Activated T-helper 9 cell treated with anti-CD3 and anti-CD28 coated beads, Interleukin-2, amount 50 U/mL, for 16 hours (primary cell): ENCODE data around the gene TMEM134.
"Not testable (repeated sequence)": the region's sequence is repeated elsewhere in the genome, so short reads cannot be mapped to it uniquely, and the experiment has no call there.

Experiments used
- DNase-seq: peaks from one replicate; pipeline ENCODE4 v3.0.0-alpha.2; 2020; ENCODE audit warnings: low read depth

The TMEM134 gene

GRCh38 chr11:67485873-67486361 is 16.9 kb upstream of the TMEM134 start:
- DNase-seq = not testable (repeated sequence)

DNA sequence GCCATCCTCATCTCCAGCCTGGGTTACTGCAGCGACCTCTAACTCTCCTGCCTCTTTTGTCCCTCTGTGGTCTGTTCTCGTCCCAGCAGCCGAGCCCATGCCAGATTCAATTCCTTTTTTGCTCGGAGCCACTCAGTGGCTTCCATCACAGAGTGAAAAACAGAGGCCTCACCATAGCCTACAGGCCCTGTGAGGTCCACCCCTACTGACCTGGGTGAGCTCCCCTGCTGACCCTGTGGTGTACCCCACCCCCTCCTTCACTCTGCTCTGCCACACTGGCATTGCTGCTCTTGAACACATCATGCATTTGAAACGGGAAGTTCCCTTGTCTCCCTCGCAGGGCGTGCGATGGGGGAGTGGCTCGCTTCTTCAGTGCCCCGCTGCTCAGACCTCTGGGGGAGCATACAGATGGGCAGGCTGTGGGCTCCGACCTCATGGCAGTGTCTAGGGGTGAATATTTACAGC is 15.8 kb upstream of the TMEM134 start:
- DNase-seq = peak; percentile 54

GRCh38 chr11:67483831-67484665 is 15.0 kb upstream of the TMEM134 start:
- no peak for DNase-seq

- peak; percentile 93 for DNase-seq
These were observed 14.1 kb upstream of the TMEM134 start, which contains the start of gene AIP for GRCh38 chr11:67482827-67483798. AIP (plus strand) TSS chr11:67483026; CDS start chr11:67483159, 133 bp downstream.

DNA sequence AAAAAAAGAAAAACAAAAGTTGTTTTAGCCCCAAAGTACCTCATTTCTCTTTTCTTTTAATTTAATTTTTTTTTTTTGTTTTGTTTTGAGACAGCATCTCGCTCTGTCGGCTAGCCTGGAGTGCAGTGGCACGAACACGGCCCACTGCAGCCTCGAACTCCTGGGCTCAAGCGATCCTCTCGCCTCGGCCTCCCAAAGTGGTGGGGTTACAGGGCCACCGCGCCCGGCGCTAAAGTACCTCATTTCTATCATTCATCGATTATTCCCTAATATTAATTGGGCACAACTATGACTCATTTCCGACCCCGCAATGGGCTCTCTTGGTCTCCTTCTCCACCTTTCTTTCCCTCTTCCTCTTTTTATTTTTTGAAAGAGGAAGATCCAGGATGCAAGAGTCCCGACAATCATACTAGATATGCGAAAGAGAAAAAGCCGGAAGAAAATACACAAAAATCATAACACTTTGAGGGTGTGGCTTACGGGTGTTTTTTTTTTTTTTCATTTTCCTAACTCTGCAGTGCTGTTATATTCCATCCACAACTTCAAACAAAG is 13.3 kb upstream of the TMEM134 start:
- DNase-seq = no peak

GRCh38 chr11:67477344-67478050 is 8.4 kb upstream of the TMEM134 start:
- DNase-seq = not testable (repeated sequence)

DNA sequence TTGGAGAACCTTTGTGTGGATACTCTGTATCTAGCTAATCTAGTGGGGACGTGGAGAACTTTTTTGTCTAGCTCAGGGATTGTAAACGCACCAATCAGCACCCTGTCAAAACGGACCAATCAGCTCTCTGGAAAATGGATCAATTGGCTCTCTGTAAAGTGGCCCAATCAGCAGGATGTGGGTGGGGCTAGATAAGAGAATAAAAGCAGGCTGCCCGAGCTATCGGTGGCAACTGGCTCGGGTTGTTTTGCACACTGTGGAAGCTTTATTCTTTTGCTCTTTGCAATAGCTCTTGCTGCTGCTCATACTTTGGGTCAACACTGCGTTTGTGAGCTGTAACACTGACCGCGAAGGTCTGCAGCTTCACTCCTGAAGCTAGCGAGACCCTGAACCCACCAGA is 7.6 kb upstream of the TMEM134 start:
- not testable (repeated sequence) for DNase-seq

DNA sequence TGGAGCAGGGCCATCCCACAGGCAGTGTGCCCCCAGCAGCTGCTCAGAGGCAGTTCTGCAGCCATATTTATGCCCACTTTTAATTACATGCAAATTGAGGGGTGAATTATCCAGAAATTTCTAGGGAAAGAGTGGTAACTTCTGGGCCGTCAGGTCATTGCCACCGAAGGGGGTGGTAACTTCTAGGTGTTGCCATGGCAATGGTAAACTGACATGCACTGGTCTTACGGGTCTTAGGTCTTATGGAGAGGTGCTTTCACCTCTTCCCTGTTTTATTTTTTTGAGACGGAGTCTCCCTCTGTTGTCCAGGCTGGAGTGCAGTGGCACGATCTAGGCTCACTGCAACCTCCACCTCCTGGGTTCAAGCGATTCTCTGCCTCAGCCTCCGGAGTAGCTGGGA is 3.8 kb upstream of the TMEM134 start:
- DNase-seq = no peak

GRCh38 chr11:67470337-67471002 is 1.4 kb upstream of the TMEM134 start:
- no peak for DNase-seq

DNA sequence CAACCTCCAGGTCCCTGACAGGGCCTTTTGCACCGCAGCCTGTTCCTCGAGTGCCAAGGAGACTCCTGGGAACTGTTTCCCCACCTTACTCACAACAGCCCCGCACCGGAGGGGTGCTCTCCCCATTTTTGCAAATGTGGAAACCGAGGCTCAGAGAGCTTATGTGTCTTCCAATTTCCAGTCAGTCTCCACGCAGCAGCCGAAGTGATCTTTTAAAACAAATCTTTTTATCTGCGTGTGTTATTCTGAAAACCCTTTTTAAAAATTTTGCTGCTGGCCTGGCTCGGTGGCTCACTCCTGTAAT is 409 bp upstream of the TMEM134 start:
- DNase-seq = no peak

DNA sequence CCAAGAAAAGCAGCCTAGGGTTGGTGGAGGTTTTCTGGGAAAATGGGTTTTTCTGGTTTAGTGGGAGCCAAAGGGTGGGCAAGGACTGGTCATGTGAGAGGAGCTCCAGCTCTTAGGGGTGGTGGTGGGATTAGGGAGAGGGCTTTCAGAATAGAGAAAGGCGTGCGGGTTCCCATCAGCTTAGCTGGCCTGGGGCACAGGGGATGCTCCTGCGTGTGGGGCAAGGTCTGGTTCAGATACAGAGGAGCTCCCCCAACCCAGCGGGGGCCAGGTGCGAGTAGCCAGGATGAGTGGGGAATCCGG is 644 bp downstream of the TMEM134 start:
- DNase-seq = no peak

GRCh38 chr11:67468056-67468455 is 995 bp downstream of the TMEM134 start:
- no peak for DNase-seq

DNA sequence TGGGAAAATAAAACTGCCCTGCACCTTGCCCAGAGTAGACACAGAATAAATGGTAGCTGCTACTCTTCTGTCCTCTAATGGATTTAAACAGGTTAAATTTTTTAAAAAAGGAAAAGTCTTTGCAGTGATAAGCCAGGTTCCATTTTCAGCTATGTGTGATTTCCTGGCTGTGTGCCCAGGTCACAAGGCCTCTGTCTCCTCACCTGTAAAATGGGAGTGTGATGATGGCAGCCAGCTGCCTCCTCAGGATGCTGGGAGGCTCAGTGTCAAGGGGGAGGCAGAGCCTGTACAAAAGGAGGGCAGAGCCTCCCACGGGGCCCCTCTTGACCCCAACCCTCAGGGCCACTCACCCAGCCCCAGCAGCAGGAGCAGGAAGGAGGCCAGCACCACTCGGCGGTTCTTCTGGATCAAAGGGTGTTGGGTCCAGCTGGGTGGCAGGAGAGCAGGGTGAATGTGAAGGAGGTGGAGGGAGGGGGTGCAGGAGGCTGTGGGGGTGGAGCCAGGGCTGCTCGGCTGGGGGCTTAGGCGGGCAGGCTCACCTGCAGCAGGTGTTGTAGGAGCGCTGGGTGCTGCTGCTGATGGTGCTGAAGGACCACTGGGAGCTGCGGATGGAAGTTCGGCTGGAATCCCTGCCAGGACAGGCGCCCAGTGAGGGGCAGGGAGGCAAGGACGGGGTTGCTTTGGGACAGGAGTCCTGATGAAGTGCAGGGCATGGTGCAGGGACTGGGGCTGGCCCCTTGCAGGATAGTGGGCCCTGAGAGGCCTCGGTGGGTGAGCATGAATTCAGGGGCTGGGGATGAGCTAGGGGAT is 1.9 kb downstream of the TMEM134 start:
- no peak for DNase-seq

GRCh38 chr11:67466367-67466766 is 2.7 kb downstream of the TMEM134 start:
- no peak for DNase-seq

- DNase-seq = not testable (repeated sequence)
These were observed 3.5 kb downstream of the TMEM134 start for GRCh38 chr11:67465530-67465929.

- DNase-seq = no peak
These were observed 3.9 kb downstream of the TMEM134 start for GRCh38 chr11:67465189-67465510.

DNA sequence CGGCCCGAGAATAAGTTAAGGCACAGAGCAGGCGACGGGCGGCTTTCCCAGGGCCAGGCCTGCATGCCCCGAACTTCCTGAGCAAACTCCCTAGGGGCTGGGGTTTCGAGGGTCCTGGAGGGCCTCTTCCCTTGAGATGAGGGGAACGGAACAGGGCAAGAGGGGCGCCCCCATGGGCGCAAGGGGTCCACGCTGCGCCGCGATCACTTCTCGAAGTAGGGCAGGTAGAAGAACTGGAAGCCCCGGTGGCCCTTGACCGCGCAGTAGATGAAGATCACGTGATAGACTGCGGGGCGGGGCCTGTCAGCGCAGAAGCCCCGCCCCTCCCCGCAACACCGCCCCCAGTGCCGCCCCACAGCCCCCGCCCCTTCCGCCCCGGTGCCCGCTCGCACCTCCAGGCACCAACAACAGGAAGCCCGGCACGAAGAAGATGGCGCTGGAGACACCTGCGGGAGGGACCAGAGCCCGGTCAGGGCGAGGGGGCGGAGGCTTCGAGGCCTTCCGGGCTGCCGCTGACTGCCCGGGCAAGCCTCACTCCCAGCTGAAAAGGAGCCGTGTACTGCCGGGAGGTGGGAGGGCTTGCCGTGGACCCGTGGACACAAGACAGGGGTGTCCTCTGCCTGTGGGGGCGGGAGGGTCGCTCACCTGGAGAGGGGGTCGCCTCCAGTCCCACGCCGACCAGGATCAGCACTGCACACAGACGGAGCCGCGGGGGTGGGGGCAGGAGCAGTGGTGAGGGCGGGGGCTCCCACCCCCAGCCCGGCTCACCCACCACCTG is 4.5 kb downstream of the TMEM134 start:
- DNase-seq = peak; percentile 85

GRCh38 chr11:67463680-67464410 is 5.2 kb downstream of the TMEM134 start:
- no peak for DNase-seq

DNA sequence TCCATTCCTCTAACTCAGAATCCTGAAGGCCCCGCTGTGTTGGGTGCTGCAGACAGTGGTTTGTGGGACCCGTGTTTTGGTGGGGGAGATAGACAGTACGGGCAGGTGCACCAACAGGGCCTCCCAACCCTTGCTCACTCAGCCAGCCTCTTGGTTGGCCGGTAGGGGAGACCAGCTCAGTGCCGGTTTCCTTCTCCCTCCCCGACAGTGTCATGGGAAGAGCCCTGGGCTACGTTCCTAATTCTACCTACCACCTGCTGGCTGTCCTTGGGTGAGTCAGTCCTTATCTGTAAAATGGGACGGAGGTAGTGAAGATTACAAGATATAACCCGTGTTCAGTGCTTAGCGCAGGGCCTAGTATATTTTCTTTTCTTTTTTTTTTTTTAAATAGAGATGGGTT is 5.9 kb downstream of the TMEM134 start:
- no peak for DNase-seq
